CD4-positive, alpha-beta T cell treated with Interleukin-15 for 1 hour (primary cell): ENCODE data around the gene ANGPTL8.
A peak's percentile ranks its signal among the peaks of the same experiment; 100 is the strongest.

Experiments
- DNase-seq: peaks from one replicate; pipeline ENCODE4 v3.0.0-alpha.2; 2020

Gene ANGPTL8, protein sequence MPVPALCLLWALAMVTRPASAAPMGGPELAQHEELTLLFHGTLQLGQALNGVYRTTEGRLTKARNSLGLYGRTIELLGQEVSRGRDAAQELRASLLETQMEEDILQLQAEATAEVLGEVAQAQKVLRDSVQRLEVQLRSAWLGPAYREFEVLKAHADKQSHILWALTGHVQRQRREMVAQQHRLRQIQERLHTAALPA

DNA sequence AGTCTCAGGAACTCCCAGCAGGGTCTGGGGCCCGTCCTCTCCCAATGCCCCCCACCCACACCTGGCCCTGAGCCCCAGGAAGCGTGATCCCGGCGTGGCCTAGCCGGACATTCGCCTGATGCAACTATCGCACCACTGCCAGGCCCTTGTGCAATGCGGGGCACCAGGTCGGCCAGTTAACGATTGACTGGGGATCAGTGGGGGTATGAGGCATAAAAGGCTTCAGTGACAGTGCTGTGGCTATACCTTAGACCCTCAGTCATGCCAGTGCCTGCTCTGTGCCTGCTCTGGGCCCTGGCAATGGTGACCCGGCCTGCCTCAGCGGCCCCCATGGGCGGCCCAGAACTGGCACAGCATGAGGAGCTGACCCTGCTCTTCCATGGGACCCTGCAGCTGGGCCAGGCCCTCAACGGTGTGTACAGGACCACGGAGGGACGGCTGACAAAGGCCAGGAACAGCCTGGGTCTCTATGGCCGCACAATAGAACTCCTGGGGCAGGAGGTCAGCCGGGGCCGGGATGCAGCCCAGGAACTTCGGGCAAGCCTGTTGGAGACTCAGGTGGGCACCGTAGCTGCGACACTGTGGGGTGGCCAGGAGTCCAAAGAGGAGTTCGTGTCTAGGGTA is at the start of gene ANGPTL8:
TSS of gene ANGPTL8 (plus strand) at position 243 of the 624 bp plus-strand sequence. CDS start at position 262, 19 bp downstream.
- DNase-seq = no peak

DNA sequence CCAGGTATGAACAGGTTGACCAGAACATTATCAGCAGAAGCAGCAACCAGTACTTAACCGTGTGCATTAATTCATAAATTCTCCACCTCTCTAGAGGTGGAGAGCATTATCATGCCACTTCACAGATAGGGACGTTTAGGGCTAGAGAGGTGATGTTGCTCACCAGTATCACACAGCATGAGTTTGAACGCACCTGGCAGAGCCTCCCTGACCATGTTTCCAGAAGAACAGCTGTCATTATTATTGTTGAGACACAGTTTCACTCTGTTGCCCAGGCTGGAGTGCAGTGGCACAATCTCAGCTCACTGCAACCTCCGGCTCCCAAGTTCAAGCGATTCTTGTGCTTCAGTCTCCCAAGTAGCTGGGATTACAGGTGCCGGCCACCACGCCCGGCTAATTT is 48.9 kb upstream of the ANGPTL8 start:
- DNase-seq = no peak

DNA sequence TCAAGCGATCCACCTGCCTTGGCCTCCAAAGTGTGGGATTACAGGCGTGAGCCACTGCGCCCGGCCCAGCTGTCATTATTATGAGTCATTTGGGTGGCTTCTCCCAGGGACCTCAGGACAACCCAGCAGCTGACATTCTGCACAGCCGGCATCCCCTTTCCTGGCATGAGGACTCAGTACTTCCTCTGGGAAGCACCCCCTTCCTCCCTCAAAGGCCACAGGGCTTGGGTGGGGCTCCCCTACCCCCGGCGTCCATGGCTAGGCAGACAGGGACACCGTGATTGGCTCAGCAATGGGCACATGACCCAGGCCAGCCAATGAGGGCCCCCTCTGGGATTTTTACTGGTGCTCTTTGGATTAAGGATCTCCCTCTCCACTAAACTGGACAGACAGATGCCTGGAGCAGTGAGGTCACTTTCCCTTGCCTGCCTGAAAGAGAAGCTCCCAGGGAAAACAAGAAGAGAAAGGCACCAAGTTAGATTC is 48.1 kb upstream of the ANGPTL8 start:
- peak; percentile 37 for DNase-seq

DNA sequence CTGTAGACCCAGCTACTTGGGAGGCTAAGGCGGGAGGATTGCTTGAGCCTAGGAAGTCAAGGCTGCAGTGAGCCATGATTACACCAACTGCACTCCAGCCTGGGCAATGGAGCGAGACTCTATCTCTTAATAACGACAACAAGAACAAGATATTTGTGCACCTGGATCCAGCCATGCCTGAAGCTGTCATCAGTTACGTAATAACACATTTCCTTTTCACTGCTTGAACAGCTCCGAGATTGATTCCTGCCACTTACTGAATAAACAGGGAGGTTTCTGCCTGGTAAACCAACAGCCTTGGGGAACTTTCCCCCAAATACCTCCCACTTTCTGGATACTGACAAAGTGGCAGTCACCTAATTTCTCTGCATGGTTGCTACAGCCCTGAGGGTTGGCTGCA is 47.5 kb upstream of the ANGPTL8 start:
- no peak for DNase-seq

DNA sequence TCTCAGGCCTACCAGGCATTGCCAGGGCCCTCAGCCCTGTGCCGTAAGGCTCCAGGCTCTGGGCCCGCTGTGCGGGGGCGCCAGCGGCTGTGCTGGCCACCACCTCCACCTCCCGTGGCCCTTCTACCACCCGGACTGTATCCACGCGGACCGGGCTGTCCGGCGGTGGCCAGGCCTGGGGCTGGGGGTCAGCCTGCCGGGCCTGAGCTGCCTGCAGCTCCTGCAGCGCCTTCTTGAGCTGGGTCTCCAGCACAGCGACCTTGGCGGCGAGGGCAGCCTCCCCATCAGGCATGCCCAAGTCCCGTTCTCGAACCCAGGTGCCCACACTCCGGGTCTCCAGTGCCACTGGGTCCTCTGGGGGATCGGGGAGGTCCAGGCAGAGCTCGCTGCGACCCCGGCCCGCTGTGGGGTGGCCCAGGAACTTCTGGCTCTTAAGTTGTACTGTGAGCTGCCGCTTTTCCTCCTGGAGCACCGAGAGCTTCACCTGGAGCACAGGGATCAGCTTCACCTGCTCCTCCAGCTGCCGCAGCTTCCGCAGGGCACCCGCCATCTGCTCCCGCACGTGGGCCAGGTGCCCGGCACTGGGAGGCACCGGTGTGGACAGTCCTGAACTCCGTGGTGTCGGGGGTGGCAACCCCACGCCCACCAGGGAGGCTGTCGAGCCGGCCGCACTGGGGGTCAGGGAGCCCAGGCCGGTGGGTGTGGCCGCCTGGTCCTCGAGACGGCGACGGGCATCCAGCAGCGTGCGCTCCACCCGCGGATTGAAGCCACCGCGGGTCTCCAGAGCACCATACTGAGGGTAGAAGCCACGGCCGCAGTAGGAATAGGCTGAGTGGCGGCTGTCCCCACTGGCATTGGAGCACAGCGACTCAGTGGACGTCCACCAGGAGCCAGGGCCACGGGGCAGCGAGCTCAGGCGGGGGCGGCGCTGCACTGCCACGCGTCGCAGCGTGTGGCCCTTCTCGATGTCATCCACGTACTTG is 46.2 kb upstream of the ANGPTL8 start:
- no peak for DNase-seq

DNA sequence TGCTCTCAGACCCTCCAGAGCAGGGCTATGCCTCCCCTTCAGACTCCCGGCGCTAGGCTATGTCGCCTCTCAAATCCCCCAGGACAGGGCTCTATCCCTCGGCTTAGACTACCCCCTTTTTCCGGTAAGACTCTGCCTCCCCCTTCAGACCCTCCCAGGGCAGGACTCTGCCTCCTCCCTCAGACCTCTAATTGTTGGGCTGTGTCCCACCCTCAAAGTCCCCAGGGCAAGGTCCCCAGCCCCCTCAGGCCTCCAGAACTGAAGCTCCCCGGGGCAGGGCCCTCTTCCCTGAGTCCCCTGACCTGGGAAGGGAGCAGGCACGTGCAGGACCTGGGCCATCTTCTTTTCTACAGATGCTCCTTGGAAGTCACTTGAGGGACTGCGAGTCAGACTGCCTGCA is 45.2 kb upstream of the ANGPTL8 start:
- DNase-seq = no peak

DNA sequence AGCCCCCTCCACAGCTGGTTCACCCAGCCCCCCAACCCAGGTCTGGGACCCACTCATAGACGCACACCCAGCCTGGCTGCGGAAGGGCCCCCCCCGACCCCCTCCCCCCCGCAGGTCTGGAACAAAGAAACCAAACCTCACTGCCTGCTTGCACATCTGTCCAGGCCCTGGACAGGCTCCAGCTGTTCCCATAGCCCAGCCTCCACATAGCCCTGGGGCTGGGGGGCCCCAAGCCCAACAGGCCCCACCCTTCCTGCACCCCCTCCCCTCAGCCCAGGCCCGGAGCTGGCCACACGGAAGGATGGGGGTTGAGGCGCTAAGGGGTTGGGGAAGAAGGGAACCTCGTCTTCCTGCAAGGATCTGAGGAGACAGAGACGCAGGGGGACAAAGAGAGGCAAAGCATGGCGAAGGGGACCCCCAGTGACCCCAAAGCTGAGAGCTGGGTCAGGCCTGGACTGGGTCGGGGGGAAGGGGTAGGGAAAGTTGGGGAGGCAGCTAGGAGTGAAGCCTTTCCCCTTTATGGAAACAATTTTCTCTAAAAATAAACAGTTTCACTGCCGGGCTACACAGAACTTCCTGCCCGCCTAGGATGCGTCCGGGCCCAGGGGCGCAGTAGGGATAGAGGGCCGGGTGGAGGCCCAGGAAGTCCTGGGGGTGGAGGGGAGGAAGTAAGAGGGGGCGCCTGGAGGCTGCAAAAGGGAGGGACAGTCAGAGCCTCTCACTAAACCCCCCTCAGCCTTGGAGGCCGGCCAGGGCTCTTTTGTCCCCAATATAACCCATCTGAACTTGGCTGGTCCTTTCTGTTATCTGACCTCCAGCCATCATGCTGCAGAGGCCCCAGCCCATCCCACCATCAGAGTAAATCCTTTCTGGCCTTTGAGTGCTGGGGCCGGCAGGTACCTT is 44.5 kb upstream of the ANGPTL8 start:
- DNase-seq = no peak

DNA sequence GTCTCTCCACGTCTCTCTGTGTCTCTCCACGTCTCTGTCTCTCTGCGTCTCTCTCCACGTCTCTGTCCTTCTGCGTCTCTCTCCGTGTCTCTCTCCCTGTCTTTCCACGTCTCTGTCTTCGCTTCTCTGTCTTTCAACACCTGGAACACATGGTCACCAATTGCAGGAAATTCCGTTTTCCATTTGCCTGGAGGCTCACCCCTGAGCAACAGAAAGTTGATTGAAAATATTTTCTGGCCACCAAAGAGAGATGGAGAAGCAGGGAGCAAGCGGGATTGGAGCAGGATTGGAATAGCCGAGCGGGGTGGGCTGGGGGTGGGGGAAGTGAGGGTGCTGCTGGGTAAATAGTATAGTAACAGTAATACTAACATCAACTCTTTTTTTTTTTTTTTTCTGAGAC is 43.7 kb upstream of the ANGPTL8 start:
- no peak for DNase-seq

DNA sequence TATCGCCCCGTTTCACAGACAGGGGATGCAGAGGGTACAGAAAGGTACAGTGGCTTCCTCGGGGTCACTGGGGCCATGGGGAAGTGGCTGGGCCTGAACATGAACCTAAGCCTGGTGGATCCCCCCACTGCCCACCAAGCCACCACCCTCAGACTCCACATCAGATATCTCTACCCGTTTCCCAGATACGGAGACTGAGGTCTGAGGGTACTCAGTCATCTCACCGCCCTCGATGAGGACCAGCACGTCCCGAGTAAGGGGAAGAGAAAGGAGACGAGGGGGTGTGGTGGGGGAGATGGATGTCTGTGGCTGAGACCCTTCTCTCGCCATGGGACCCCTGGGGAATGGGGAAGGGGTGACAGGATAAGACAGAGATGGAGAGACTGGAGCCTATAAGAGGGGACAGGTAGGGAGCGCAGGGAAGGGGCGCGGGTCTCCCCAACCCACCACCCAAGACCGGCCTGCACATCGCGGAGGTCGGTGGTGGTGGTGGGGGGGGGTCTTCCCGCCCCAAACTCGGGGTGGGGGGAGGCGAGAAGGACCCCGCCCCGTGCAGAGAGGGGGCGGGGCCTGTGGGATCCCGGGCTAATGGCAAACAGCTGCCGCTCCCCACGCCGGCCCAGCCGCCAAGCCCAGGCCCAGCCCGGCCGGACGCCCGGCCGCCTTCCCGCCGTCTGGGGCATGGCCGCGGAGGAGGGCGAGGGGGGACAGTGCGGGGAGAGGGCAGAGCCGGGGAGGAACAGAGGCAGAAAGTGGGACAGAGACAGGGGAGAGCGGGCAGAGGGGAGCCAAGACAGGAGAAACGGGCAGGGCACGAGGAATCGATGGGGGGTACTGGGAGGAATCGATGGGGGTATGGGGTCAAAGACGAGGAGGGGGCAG is 42.8 kb upstream of the ANGPTL8 start:
- DNase-seq = no peak

DNA sequence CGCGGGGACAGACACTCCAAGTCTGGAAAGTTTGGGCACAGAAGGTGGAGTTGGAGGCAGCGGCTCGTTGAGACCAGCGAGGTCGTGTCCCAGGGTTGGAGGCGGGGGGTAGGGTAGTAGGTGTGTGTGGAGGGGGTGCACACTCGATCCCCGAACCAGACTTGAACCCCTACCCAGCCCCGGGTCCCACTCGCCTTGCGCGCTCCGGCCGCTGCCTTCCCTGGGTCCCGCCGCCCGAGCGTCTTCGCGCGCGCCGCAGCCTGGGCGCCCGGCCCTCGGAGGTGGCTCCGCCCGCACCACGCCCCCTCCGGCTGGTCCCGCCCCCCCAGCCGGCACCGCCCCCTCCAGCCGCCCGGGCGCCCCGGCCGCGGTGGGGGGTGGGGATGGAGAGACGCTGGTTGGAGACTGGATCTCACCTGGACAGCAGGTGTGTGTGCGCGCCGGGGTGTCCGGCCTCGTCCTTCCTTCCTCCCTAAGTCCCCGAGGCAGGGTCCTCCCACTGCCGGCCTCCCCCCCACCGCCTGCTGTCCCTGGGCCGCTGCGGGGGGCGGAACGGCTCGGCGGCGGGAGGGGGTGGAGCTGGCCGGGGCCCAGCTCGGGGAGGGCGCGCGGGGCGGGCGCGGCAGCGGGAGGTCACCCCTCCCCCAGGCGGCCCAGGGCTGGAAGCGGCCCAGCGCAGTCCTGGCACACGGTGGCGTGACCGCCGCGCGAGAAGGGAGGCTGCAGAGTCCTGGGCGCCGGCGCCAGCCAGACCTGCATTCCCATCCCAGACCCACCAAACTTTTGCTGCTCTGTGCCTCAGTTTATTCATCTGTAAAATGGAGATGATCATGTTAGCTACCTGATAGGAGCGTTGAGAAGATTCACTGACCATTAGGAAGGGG is 41.9 kb upstream of the ANGPTL8 start, which contains the start of gene KANK2:
TSS of gene KANK2 (minus strand) at position 255 of the 884 bp plus-strand sequence. CDS start 3,034 bp downstream, outside the sequence.
- peak; percentile 68 for DNase-seq

DNA sequence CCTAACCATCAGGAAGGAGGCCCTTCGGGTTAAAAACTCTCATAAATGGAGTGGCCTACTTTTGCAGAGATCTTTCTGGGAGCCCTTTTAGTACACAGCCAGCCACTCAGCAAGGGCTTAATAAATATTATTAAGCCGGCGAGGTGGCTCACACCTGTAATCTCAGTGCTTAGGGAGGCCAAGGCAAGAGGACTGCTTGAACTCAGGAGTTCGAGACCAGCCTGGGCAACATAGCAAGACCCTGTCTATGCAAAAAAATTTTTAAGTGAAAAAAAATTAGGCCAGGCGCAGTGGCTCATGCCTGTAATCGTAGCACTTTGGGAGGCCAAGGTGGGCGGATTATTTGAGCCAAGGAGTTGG is 41.3 kb upstream of the ANGPTL8 start:
- DNase-seq = no peak

DNA sequence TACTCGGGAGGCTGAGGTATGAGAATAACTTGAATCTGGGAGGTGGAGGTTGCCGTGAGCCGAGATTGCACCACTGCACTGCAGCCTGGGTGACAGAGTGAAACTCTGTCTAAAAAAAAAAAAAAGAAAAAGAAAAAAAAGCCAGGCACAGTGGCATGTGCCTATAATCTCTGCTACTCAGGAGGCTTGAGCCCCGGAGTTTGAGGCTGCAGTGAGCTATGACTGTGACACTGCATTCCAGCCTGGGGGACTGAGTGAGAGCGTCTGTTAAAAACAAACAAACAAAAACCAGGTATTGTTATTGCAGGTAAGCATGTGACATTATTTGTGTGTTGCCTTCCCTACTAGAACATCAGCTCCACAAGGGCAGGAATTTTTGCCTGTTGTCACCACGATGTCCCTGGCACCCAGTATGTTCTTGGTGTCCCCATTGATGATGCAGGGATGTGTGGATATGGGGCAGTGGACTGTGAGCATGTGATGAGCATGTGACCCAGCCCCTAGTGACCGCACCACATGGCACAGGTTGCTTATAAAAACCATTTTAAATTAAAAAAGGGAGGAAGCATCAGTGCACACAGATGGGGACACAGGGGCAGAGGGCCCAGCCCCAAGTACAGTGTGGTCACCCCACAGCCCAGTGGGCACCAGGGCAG is 40.5 kb upstream of the ANGPTL8 start:
- no peak for DNase-seq

DNA sequence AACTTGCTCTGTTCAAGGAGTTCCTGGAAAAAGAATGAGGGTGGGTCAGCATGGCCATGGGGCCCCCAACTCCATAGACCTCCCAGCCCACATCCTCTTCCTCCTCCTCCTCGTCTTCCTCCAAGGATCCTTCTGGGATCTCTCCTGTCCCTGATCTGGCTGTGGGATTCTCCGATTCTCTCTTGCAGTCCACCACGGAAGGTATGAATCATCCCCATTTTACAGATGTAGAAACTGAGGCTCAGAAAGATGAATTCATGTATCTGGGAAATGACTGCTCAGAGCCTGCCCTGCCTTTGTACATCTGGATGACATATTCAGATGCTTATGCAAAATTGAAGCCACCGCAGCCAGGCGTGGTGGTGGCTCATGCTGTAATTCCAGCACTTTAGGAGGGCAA is 39.9 kb upstream of the ANGPTL8 start:
- no peak for DNase-seq

DNA sequence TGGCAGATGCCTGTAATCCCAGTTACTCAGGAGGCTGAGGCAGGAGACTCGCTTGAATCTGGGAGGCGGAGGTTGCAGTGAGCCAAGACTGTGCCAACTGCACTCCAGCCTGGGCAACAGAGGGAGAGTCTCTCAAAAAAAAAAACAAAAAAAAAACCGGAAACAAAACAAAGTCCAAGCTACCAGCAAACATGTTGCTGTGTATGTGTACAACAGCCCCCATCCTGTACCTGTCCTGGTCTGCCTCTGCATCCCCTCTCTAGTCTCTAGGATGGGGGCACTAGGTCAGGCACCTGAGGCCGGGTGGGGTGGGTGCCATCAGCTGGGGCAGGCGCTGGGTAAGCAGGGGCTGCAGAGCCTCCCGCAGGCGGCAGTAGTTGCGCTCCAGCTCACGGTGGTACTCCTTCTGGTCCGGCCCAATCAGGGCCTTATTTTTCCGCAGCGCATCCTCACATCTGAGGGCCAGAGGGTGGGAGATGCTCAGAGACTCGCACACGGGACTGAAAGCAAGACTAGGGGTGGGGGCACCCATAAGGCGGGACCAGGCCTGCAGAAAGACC is 39.3 kb upstream of the ANGPTL8 start:
- no peak for DNase-seq

DNA sequence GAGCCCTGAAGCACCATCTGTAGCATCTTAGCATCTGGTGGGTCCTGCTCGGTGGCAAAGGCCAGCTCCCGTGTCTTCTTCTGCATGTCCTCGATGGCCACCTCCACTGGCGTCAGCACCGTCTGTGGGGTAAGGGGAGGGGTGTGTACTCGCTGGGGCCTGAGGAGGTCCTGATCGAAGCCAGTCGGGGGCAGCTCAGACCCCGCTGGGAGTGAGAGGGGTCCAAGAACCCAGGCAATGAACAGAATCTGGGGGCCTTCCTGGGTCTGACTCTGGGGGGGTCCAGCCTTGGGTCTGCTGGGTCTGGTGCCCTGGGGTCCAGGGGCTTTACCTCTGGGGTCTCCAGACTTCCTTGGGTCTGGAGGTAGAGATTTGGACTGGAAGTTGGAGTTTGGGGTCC is 38.5 kb upstream of the ANGPTL8 start:
- no peak for DNase-seq

DNA sequence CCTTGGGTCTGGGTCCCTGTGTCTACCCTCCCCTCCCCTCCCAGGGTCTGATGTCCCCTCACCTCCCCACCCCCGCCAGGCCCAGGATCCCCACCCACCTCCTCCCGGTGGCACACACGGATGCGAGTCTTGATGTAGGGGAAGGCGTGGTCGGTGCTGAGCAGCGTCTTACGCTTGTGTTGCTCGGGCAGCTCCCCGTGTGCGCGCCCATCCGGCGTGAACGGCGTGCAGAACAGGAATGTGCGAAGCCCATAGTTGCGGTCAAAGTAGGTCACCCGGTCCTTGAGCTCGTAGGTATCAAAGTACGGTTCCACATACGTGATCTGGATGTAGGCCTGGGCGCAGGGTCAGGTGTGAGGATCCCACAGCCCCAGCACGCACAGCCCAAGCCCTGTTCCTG is 37.6 kb upstream of the ANGPTL8 start:
- no peak for DNase-seq

DNA sequence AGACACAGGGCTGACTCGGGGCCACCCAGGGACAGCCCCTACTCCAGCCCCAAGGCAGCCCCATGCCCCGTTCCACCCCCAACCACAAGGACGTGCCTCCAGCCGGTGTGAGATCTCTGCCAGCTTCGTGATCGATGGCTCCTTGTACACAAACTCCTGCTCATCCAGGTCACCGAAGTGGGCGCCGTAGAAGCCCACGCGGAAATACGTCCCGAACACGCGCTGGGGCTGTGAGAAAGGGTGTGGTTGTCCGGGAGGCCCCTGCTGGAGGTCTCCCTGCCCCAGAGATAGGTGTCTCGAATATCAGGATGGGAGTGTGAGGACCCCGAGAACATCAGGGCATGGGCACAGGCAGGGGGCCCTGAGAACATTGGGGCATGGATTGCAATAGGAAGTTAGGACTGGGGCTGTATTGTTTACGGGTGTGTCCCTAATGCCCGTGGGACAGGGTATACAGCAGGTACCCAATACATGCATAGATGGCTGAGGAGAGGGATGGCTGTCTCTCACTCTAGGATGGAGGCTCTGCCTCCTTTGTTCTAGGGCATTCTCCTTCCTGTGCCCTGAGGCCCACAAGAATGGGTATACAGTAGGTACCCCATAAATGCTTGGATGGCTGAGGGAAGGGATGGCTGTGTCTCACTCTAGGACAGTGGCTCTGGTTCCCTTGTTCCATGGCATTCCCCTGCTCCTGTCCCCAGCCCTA is 36.8 kb upstream of the ANGPTL8 start:
- DNase-seq = no peak

DNA sequence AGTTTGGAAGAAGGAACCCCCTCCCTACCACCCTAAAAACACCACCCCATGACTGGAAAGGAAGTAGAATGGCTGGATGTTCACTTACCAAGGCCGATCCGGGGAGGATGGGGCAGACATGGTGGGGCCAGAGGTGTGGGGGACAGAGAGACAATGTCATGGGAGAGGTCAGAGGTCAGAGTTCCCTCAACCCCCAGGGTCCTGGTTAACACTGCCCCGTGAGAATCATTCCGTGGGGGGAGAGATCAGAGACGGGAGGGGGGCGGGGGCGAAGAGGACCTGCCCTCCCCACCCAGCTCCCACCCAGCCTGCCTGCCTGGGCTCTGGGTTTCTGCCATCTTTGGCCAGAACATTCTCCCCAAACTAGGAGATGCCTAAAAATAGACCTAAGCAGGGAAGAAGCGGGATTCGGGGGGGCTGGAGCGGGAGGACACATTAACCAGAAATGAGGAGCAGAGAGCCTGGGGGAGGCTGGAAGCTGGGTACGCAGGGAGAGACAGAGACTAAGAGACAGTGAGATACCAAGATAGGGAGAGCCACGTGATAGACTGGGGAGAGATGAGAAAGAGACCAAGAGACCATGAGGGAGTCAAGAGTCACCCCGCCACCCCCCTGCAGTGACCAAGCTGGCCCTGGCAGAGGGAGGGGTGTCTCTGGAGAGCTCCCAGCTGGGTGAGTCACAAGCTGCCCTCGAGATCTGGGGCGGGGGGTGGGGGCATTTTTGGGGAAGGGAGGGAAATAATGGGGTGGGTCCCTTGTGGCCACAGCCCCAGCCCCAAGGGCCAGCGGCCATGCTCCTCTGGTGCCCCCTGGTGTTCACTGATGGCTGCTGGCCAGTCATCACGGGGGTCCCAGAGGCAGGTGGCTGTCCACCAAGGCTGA is 36.0 kb upstream of the ANGPTL8 start:
- DNase-seq = peak; percentile 35
